Uterus (tissue), 4 donors: ENCODE measurements around the gene PTPRM. TPM values are rescaled to one million over a fixed set of nuclear protein-coding genes. Genes with fewer than 3 reads are reported as not detected.

Experiments
- DNase-seq, 2 donors: peaks; one replicate each; pipeline ENCODE4 v3.0.0-alpha.2; 2019 to 2020
- H3K27ac ChIP-seq, 2 donors: fragments of 200-600 bp; sonication (generic); 1 replicate in 1 of 2; 2 replicates in 1 of 2; pipeline ENCODE4 v1.5.1; 2016 to 2018
- H3K27me3 ChIP-seq, 2 donors: fragments of 200-600 bp; sonication (generic); one replicate each; pipeline ENCODE4 v1.5.1; 2018 to 2019; ENCODE audit warnings: control low read depth in 1 of 2
- H3K36me3 ChIP-seq, 2 donors: fragments of 200-600 bp; sonication (generic); one replicate each; pipeline ENCODE4 v1.5.1; 2019; ENCODE audit warnings: control low read depth in 1 of 2
- H3K4me1 ChIP-seq, 2 donors: fragments of 200-600 bp; sonication (generic); one replicate each; pipeline ENCODE4 v1.5.1; 2018 to 2019; ENCODE audit warnings: control low read depth in 1 of 2
- H3K4me3 ChIP-seq, 2 donors: fragments of 200-600 bp; sonication (generic); 1 replicate in 1 of 2; 2 replicates in 1 of 2; pipeline ENCODE4 v1.5.1; 2018 to 2019; ENCODE audit warnings: mild to moderate bottlenecking in 1 of 2
- H3K9me3 ChIP-seq, 2 donors: fragments of 200-600 bp; sonication (generic); one replicate each; pipeline ENCODE4 v1.5.1; 2019; ENCODE audit warnings: control low read depth in 1 of 2
- CTCF ChIP-seq, 4 experiments: fragments of 200-600 bp in 2 of 4; fragments of 450-650 bp in 2 of 4; sonication (generic) in 2 of 4; IDR thresholded peaks; one replicate each; pipeline ENCODE4 v1.5.1; 2016 to 2019; ENCODE audit warnings: antibody characterized with exemption in 4 of 4, mild to moderate bottlenecking in 2 of 4, moderate library complexity in 1 of 4
- POLR2A ChIP-seq, 2 donors: fragments of 450-650 bp; IDR thresholded peaks; one replicate each; pipeline ENCODE4 v1.6.1; 2016; ENCODE audit warnings: antibody characterized with exemption in 2 of 2, mild to moderate bottlenecking in 1 of 2, moderate library complexity in 1 of 2
- intact Hi-C: fragments of 100-400 bp; cut with DNase I; formaldehyde crosslinking; loops from one replicate; pipeline ENCODE4 v1.15.1; 2023; ENCODE audit warnings: low total_unique reads
- total RNA-seq, 4 donors: library from RNA; depleted of rRNA in 3 of 4; stranded (reverse); fragments of >200 nt in 3 of 4; gene quantifications; one replicate each; pipeline versions ENCODE4 v1.1.0 to v1.2.4, GENCODE V29; 2014 to 2023
- donor health status: DM: yes; HTN: yes; CAD: no.

Gene PTPRM
- total RNA-seq, 4 donors from 2014 or later: 62.0 to 127 (median 85.7) TPM

- Histone ChIP-seq H3K27me3 (no peaks in the 10 kb centered on the region), H3K9me3 (no peaks in the 10 kb centered on the region), H3K36me3 (no peaks in the 10 kb centered on the region), H3K4me3 (no peak overlapping the region), H3K27ac (no peak overlapping the region), H3K4me1 (no peaks in the 10 kb centered on the region)
- TF ChIP-seq POLR2A (IDR thresholded peaks at IDR 0.05): no peak
- no peak for TF ChIP-seq CTCF (IDR thresholded peaks at IDR 0.05)
- no peak for DNase-seq
- intact Hi-C loops: no loop called here
Measured at GRCh38 chr18:7840411-7840810, 273.3 kb downstream of the PTPRM start.

DNA sequence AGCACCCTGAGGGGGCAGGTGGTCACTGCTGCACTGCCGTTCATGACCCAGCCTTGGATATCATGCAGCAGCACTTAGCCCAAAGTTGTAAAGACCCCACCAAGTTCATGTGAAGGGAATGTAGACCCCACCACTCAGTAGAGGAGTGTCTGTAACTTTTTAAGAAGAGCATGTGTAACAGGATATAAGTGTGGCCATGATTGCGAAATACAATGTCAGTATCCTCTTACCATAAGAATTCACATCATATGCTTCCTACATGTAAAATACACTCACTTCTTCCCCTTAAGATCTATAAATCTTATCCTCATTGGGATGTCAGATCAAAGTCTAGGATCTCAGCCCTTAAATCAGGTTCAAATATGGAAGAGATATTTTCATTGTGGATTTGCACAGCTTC, 276.9 kb downstream of the PTPRM start:
- Histone ChIP-seq H3K27ac (no peak overlapping the region), H3K4me1 (no peaks in the 10 kb centered on the region), H3K27me3 (no peaks in the 10 kb centered on the region), H3K36me3 (no peaks in the 10 kb centered on the region), H3K9me3 (no peaks in the 10 kb centered on the region), H3K4me3 (no peak overlapping the region)
- no peak for DNase-seq
- intact Hi-C loops: no loop called here
- TF ChIP-seq POLR2A (IDR thresholded peaks at IDR 0.05) (no peak), CTCF (IDR thresholded peaks at IDR 0.05) (no peak)

DNA sequence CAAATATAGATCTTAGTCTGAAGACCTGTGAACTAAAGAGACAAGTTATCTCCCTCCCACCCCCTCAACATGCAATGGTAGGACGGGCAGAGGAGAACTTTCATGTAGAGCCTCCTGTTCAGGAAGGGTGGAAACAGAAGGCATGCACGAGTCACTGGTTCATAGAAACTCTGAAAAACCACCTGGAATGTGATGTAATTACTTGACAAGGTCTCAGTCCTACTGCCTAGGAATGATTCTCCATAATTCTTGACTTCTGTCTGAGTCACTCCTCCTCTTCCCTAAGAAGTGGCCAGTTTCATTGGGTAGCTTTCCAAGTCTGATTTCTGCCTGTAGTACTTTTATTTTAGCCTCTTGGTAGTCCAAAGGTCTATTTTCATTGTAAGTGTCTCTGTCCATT, 277.3 kb downstream of the PTPRM start:
- no peak for DNase-seq
- H3K27ac ChIP-seq: no peak overlapping the region
- no peaks in the 10 kb centered on the region for H3K36me3 ChIP-seq
- no peaks in the 10 kb centered on the region for H3K27me3 ChIP-seq
- intact Hi-C loops: no loop called here
- H3K9me3 ChIP-seq: no peaks in the 10 kb centered on the region
- no peaks in the 10 kb centered on the region for H3K4me1 ChIP-seq
- TF ChIP-seq CTCF (IDR thresholded peaks at IDR 0.05) (no peak), POLR2A (IDR thresholded peaks at IDR 0.05) (no peak)
- H3K4me3 ChIP-seq: no peak overlapping the region

DNA sequence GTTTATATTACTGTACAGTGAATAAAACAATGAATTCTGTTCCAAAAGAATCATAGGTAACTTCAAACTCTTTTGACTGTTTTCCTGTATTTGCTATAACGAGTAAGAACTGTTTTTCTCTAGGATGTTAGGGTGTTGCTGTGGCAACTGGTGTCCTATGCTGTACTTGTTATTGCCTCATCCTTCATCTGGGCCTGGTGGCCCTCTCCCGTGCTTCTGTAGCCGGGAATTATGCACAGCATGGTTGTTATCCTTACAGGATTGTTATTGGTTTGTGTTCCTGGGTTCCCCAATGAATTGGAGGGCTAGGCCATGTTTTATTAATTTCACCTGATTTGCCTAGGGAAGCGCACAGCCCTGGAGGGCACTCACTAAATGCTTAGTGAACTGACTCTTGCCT, 279.2 kb downstream of the PTPRM start:
- Histone ChIP-seq H3K36me3 (no peaks in the 10 kb centered on the region), H3K27me3 (no peaks in the 10 kb centered on the region), H3K4me1 (no peaks in the 10 kb centered on the region), H3K9me3 (no peaks in the 10 kb centered on the region), H3K4me3 (no peak overlapping the region), H3K27ac (no peak overlapping the region)
- TF ChIP-seq POLR2A (IDR thresholded peaks at IDR 0.05) (no peak), CTCF (IDR thresholded peaks at IDR 0.05) (no peak)
- DNase-seq: no peak
- intact Hi-C loops: no loop called here

DNA sequence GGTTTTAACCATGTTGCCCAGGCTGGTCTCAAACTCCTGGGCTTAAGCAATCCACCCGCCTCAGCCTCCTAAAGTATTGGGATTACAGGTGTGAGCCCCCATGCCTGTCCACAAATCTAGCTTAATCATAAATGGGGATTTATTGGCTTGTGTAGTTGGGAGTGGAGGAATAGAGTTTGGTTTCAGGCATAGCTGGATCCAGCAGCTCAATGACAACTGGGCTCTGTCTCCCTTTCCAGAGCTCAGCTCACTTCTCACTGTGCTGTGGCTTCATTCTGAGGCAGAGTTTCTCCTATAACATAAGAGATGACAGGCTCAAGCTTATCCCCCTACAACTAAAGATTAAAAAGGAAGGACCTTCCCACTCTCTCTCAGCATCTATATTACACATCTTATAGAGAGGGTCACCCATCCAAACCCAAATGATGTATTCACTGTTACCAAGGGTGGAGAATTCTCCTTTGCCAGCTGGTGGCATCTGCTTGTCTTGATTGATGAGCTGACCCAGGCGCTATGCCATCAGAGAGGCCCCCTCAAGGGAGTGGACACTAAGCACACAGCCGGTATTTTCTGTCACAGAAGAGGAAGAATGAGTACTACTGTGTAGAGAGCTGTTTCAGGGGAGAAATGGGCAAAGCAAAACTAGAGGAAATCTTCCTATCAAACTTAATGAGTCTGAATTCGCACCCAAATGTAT, 280.4 kb downstream of the PTPRM start:
- TF ChIP-seq POLR2A (IDR thresholded peaks at IDR 0.05) (no peak), CTCF (IDR thresholded peaks at IDR 0.05) (no peak)
- H3K4me1 ChIP-seq: no peaks in the 10 kb centered on the region
- intact Hi-C loops: no loop called here
- H3K27ac ChIP-seq: no peak overlapping the region
- H3K9me3 ChIP-seq: no peaks in the 10 kb centered on the region
- DNase-seq: no peak
- no peaks in the 10 kb centered on the region for H3K27me3 ChIP-seq
- no peaks in the 10 kb centered on the region for H3K36me3 ChIP-seq
- H3K4me3 ChIP-seq: no peak overlapping the region
